ENCODE measurements around the gene CPLANE1.
"Not testable (repeated sequence)": the region's sequence is repeated elsewhere in the genome, so short reads cannot be mapped to it uniquely, and the experiment has no call there.

The CPLANE1 gene

DNA sequence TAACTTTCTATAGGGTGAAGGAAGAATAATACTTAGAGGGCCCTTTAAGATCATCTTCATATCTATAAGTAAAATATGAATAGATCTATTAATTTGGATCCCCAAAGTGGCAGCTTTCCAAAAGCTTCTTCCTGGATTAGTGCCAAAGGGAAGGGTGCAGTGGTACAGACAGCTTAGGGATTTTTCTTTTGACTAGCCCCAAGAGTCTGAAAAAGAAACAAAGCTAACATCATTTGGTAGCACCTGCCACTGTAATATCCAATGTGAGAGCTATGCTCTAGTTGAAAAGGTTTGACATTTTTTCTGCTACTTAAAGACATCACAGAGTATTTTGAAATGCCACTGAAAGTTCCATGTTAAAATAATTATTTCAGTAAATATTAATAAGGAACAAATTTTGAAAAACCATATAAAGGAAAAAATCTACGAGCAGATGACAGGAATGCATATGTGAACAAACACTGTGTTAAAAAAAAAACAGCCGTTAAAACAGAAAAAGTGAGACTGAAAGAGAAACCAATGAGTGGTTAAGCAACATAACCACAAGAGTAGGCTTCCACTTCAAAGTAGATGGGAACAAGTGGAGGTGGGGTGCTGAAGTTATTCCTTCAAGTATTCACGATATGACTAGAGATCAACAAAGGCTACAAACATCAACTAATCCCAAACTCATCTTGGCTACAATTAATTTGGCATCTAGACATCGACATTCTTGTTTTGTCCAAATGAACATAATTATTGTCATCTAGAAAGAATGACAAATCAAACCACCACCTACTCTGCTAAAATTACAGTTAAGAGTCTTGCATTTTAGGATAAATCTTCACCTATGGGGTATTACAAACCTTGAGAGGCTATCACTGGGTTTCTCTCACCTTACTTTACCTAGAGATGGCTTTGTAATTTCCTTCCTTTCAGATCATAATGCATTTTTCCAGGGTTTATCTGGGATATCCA is 137.5 kb downstream of the CPLANE1 start:
- TF ChIP-seq, protein P1, sequence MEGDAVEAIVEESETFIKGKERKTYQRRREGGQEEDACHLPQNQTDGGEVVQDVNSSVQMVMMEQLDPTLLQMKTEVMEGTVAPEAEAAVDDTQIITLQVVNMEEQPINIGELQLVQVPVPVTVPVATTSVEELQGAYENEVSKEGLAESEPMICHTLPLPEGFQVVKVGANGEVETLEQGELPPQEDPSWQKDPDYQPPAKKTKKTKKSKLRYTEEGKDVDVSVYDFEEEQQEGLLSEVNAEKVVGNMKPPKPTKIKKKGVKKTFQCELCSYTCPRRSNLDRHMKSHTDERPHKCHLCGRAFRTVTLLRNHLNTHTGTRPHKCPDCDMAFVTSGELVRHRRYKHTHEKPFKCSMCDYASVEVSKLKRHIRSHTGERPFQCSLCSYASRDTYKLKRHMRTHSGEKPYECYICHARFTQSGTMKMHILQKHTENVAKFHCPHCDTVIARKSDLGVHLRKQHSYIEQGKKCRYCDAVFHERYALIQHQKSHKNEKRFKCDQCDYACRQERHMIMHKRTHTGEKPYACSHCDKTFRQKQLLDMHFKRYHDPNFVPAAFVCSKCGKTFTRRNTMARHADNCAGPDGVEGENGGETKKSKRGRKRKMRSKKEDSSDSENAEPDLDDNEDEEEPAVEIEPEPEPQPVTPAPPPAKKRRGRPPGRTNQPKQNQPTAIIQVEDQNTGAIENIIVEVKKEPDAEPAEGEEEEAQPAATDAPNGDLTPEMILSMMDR (IDR thresholded peaks at IDR 0.05; ENCODE audit: low read depth, low read length, missing control alignments): no peak
- peak; percentile 60 for DNase-seq (ENCODE audit: low read depth)
- H3K4me3 ChIP-seq (ENCODE audit: low read depth, low read length): no peak overlapping the region

- TF ChIP-seq, protein P1 (IDR thresholded peaks at IDR 0.05; ENCODE audit: low read depth, low read length, missing control alignments): no peak
- H3K4me3 ChIP-seq (ENCODE audit: low read depth, low read length): no peak overlapping the region
- no peak for DNase-seq (ENCODE audit: low read depth)
Measured at GRCh38 chr5:37110135-37110534, 139.0 kb downstream of the CPLANE1 start.

DNA sequence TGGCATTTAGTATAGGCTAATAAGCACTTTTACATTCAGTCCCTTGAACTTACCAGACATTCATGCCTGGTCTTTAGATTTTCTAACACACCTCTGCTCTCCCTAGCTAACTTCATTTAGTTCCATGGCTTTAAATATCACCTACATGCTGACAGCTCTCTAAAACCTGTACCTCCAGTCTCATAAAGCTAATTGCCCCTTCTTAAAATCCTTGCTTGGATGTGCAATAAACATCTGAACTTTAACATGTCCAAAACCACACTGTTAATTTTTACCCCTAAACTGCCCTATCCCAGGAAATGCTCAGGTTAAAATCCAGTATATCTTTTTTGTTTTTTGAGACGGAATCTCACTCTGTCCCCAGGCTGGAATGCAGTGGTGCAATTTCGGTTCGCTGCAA is 139.8 kb downstream of the CPLANE1 start:
- H3K4me3 ChIP-seq (ENCODE audit: low read depth, low read length): no peak overlapping the region
- TF ChIP-seq, protein P1 (IDR thresholded peaks at IDR 0.05; ENCODE audit: low read depth, low read length, missing control alignments): no peak
- no peak for DNase-seq (ENCODE audit: low read depth)

GRCh38 chr5:37103302-37103701 is 145.9 kb downstream of the CPLANE1 start:
- TF ChIP-seq, protein P1 (IDR thresholded peaks at IDR 0.05; ENCODE audit: low read depth, low read length, missing control alignments): no peak
- no peak overlapping the region for H3K4me3 ChIP-seq (ENCODE audit: low read depth, low read length)
- no peak for DNase-seq (ENCODE audit: low read depth)

DNA sequence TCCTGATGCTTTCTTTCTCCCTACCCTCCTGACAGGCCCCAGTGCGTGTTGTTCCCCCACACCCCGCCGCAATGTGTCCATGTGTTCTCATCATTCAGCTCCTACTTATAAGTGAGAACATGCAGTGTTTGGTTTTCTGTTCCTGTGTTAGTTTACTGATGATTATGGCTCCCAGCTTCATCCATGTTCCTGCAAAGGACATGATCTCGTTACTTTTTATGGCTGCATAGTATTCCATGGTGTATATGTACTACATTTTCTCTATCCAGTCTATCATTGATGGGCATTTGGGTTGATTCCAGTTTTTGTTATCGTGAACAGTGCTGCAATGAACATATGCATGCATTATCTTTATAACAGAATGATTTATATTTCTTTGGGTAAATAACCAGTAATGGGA is 149.9 kb downstream of the CPLANE1 start:
- not testable (repeated sequence) for DNase-seq (ENCODE audit: low read depth); H3K4me3 ChIP-seq (ENCODE audit: low read depth, low read length)

- DNase-seq (ENCODE audit: low read depth); H3K4me3 ChIP-seq (ENCODE audit: low read depth, low read length): not testable (repeated sequence)
Measured at GRCh38 chr5:37093795-37094194, 155.4 kb downstream of the CPLANE1 start.

- DNase-seq (ENCODE audit: low read depth): no peak
- TF ChIP-seq, protein P1 (IDR thresholded peaks at IDR 0.05; ENCODE audit: low read depth, low read length, missing control alignments): no peak
- no peak overlapping the region for H3K4me3 ChIP-seq (ENCODE audit: low read depth, low read length)
Measured at GRCh38 chr5:37090781-37091180, 158.4 kb downstream of the CPLANE1 start.

DNA sequence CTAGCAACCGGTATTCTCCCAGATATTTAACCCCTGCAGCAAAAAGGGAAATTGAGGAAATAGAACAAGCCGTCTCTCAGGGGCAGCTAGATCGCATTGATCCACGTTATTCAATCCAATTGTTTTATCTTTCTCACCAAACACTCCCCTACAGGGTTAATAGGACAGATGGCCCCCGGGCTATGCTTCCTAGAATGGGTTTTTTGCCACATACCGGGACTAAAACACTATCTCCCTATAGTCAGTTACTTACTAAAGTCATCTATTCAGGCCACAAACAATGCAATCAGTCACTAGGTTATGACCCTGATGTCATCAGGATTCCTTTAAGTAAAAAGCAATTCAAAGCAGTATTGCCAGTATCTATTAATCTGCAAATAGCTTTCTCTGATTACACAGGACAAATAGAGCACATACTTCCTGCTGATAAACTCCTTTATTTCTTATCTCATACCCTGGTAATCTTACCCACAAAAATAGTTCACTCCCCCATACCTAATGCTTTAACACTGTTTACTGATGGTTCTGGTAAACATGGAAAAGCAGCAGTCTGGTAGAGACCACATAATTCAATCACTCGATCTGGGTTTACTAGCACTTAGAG is 159.0 kb downstream of the CPLANE1 start:
- TF ChIP-seq, protein P1 (IDR thresholded peaks at IDR 0.05; ENCODE audit: low read depth, low read length, missing control alignments): no peak
- DNase-seq (ENCODE audit: low read depth): no peak
- H3K4me3 ChIP-seq (ENCODE audit: low read depth, low read length): no peak overlapping the region

Data from GM12864 (cell line).